Measurements from ENCODE around the gene CELF4.

The CELF4 gene

GRCh38 chr18:37502601-37503000 lies 63.0 kb downstream of the CELF4 start:
- Histone ChIP-seq H3K27me3 (ENCODE audit: insufficient read depth, poor library complexity, severe bottlenecking) (no peaks in the 10 kb centered on the region), H3K27ac (replicated peaks) (no peak overlapping the region), H3K4me3 (replicated peaks; ENCODE audit: insufficient read depth, low read length) (no peak overlapping the region)
- TF ChIP-seq REST (IDR thresholded peaks at IDR 0.05; ENCODE audit: insufficient replicate concordance, low read depth), result no peak
- TF ChIP-seq CTCF (IDR thresholded peaks at IDR 0.05; ENCODE audit: insufficient read depth, low read length), result no peak
- TF ChIP-seq SPI1 (IDR thresholded peaks at IDR 0.05; ENCODE audit: borderline replicate concordance, low read depth), result no peak
- no peak for TF ChIP-seq POLR2AphosphoS5 (IDR thresholded peaks at IDR 0.05; ENCODE audit: low read depth)
- TF ChIP-seq GABPA (IDR thresholded peaks at IDR 0.05; ENCODE audit: low read depth), result no peak
- DNase-seq (ENCODE audit: low read depth in 1 of 2, low spot score in 1 of 2), result no peak

- H3K27ac ChIP-seq (replicated peaks), result no peak overlapping the region
- DNase-seq (ENCODE audit: low read depth in 1 of 2, low spot score in 1 of 2), result no peak
- H3K27me3 ChIP-seq (ENCODE audit: insufficient read depth, poor library complexity, severe bottlenecking), result no peaks in the 10 kb centered on the region
- no peak overlapping the region for H3K4me3 ChIP-seq (replicated peaks; ENCODE audit: insufficient read depth, low read length)
- TF ChIP-seq REST (IDR thresholded peaks at IDR 0.05; ENCODE audit: insufficient replicate concordance, low read depth) (no peak), GABPA (IDR thresholded peaks at IDR 0.05; ENCODE audit: low read depth) (no peak), SPI1 (IDR thresholded peaks at IDR 0.05; ENCODE audit: borderline replicate concordance, low read depth) (no peak), CTCF (IDR thresholded peaks at IDR 0.05; ENCODE audit: insufficient read depth, low read length) (no peak), POLR2AphosphoS5 (IDR thresholded peaks at IDR 0.05; ENCODE audit: low read depth) (no peak)
Measured at GRCh38 chr18:37502036-37502435, 63.6 kb downstream of the CELF4 start.

DNA sequence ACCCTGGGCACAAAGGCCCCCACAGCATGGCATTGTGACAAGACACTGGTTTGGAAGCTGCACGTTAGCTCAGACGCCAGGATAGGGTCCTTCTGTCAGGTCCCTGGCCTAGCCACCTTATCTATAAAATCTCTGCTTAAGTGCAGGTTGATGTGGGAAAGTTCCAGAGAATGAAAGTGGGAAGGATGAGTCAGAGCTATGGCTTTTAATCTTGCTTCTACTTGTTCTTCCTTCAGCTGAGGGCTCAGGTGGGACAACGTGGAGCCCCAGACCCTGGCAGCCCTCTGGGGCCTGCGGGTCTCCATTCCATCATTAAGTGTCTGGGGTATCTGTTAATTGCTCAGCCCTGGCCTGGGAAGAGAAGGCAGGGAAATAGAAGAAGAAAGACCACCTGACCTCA lies 64.5 kb downstream of the CELF4 start:
- TF ChIP-seq GABPA (IDR thresholded peaks at IDR 0.05; ENCODE audit: low read depth) (no peak), POLR2AphosphoS5 (IDR thresholded peaks at IDR 0.05; ENCODE audit: low read depth) (no peak), SPI1 (IDR thresholded peaks at IDR 0.05; ENCODE audit: borderline replicate concordance, low read depth) (no peak), CTCF (IDR thresholded peaks at IDR 0.05; ENCODE audit: insufficient read depth, low read length) (no peak), REST (IDR thresholded peaks at IDR 0.05; ENCODE audit: insufficient replicate concordance, low read depth) (no peak)

More for the DNA sequence above, 64.5 kb downstream of the CELF4 start:
- DNase-seq (ENCODE audit: low read depth in 1 of 2, low spot score in 1 of 2), result no peak
- Histone ChIP-seq H3K4me3 (replicated peaks; ENCODE audit: insufficient read depth, low read length) (no peak overlapping the region), H3K27me3 (ENCODE audit: insufficient read depth, poor library complexity, severe bottlenecking) (no peaks in the 10 kb centered on the region), H3K27ac (replicated peaks) (no peak overlapping the region)
